Osteoblast (primary cell): Measurements from ENCODE around the gene SPTB. TPM values are rescaled to one million over a fixed set of nuclear protein-coding genes. Genes with fewer than 3 reads are reported as not detected.

Experiments
- DNase-seq: peaks from one replicate; pipeline ENCODE4 v3.0.0; 2011; ENCODE audit warnings: low spot score, mixed read lengths; ENCODE audit not compliant: insufficient read length; ENCODE audit errors: missing footprints
- H2AFZ ChIP-seq: 2 replicates; pipeline ENCODE4 v1.6.0; 2011; ENCODE audit warnings: mild to moderate bottlenecking, low read length
- H3K27ac ChIP-seq: 2 replicates; pipeline ENCODE4 v1.5.1; 2011; ENCODE audit warnings: mild to moderate bottlenecking, low read depth, low read length, moderate library complexity
- H3K27me3 ChIP-seq: 2 replicates; pipeline ENCODE4 v1.6.0; 2012; ENCODE audit warnings: mild to moderate bottlenecking, control low read depth, inconsistent platforms, low read length, moderate library complexity; ENCODE audit not compliant: insufficient read depth
- H3K36me3 ChIP-seq: 2 replicates; pipeline ENCODE4 v1.5.1; 2011; ENCODE audit warnings: mild to moderate bottlenecking, low read length, control low read depth, moderate library complexity; ENCODE audit not compliant: insufficient read depth
- H3K4me1 ChIP-seq: 2 replicates; pipeline ENCODE4 v1.5.1; 2011; ENCODE audit warnings: mild to moderate bottlenecking, low read length, control low read depth, moderate library complexity; ENCODE audit not compliant: insufficient read depth
- H3K4me2 ChIP-seq: 2 replicates; pipeline ENCODE4 v1.6.0; 2011; ENCODE audit warnings: mild to moderate bottlenecking, low read length; ENCODE audit not compliant: insufficient read depth
- H3K4me3 ChIP-seq: fragments of 200-600 bp; sonication (generic); 3 replicates; pipeline ENCODE4 v1.5.1; 2012; ENCODE audit warnings: mild to moderate bottlenecking, low read length, inconsistent platforms; ENCODE audit not compliant: insufficient read depth
- H3K79me2 ChIP-seq: 2 replicates; pipeline ENCODE4 v1.6.0; 2012; ENCODE audit warnings: mild to moderate bottlenecking, low read length, control low read depth, inconsistent platforms; ENCODE audit not compliant: insufficient read depth
- H3K9me3 ChIP-seq: 2 replicates; pipeline ENCODE4 v1.5.1; 2011; ENCODE audit warnings: low read depth, low read length, control low read depth
- H4K20me1 ChIP-seq: 2 replicates; pipeline ENCODE4 v1.6.0; 2012; ENCODE audit warnings: mild to moderate bottlenecking, low read length, control low read depth; ENCODE audit not compliant: insufficient read depth
- CTCF ChIP-seq: IDR thresholded peaks from 2 replicates; pipeline ENCODE4 v1.5.1; 2011; ENCODE audit warnings: mild to moderate bottlenecking, low read depth, low read length, moderate library complexity; ENCODE audit errors: extremely low read depth
- total RNA-seq: library from RNA; depleted of rRNA; stranded (reverse); fragments of >200 nt; gene quantifications from 2 replicates; pipeline ENCODE4 v1.2.3, GENCODE V29; 2012

The SPTB gene
- total RNA-seq, 1 donor, result under 0.01 TPM

GRCh38 chr14:64843548-64843947, 36.2 kb downstream of the SPTB start:
- H3K9me3 ChIP-seq, result no peaks in the 10 kb centered on the region
- H3K4me2 ChIP-seq, result no peak overlapping the region
- H3K27ac ChIP-seq, result no peak overlapping the region
- H2AFZ ChIP-seq, result no peak overlapping the region
- H3K4me3 ChIP-seq, result no peak overlapping the region
- no peaks in the 10 kb centered on the region for H4K20me1 ChIP-seq
- no peaks in the 10 kb centered on the region for H3K36me3 ChIP-seq
- TF ChIP-seq CTCF, result no peak
- DNase-seq, result no peak
- H3K4me1 ChIP-seq, result no peaks in the 10 kb centered on the region
- H3K79me2 ChIP-seq, result no peaks in the 10 kb centered on the region
- H3K27me3 ChIP-seq, result peaks cover 72% of the 10 kb centered on the region

DNA sequence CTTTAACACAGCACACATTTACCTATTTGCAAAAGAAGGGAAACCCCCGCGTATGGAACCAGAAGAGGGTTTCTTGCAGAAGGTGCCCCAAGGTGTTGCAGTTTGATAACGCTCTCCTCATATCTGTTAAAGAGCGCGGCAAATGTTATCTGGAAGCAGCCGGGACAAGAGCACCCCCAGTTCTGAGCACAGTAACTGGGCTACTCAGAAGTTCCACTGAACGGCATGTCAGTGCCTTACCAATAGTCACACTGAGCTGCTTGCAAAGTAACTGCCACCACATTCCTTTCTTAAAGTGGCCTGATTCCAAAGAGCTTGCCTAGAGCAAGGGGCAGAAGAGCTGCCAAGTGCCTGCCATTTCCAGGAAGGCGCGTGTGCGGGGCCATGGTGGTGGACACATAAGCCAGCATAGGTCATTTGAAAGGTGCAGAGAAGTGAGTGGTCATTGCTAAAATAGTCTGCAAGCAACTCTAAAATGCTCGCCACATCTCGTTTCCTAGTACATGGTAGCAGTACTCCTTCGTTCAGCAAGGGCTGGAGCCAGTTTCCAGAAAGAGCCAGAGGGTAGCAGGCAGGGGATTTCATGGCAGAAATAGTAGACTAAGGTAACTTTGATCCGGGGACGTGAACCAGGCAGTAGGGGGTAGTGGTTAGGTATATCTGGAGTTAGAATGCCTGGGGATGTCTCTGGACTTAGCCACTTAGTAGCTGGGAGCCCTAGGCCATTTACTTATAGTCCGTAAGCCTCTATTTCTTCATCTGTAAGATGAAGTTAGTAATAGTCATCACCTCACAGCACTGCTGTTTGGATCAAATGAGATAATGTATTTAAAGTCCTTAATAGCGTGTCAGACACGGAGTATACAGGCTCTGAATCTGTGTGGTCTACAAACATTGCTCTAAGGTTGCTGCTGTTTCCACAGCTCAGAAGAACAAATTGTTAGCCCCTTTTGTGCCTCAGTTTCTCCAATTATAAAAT, 37.6 kb downstream of the SPTB start:
- no peak for TF ChIP-seq CTCF
- no peak for DNase-seq
- Histone ChIP-seq H3K4me1 (no peaks in the 10 kb centered on the region), H2AFZ (no peak overlapping the region), H3K4me3 (no peak overlapping the region), H3K27me3 (peaks cover 60% of the 10 kb centered on the region), H3K4me2 (no peak overlapping the region), H4K20me1 (no peaks in the 10 kb centered on the region), H3K27ac (no peak overlapping the region), H3K9me3 (no peaks in the 10 kb centered on the region), H3K79me2 (no peaks in the 10 kb centered on the region), H3K36me3 (no peaks in the 10 kb centered on the region)

DNA sequence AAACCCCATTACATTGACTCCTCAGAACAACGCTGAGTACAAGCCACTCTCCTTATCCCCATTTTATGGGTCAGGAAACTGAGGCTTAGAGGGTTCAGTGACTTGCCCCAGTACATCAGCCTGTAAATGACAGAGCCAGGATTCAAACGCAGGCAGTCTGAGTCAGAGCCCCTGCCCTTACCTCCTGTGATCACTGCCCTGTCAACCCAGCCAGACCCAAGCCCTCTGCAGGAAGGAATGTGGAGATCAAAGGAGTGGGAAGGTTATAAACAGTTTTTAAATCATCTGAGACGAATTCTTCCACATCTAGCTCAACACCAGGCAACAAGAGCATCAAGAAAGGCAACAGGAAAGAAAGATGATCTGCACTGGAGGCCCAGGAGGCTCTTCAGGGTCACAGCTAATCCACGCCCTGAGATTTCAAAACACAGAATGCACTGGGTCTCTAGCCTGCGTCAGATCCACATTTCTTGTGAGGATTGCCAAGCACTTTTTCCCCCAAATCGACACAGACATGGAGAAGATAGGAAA, 38.5 kb downstream of the SPTB start:
- no peaks in the 10 kb centered on the region for H3K9me3 ChIP-seq
- H3K4me3 ChIP-seq, result no peak overlapping the region
- H3K27ac ChIP-seq, result no peak overlapping the region
- H3K79me2 ChIP-seq, result no peaks in the 10 kb centered on the region
- TF ChIP-seq CTCF, result peak; percentile 63
- peaks cover 55% of the 10 kb centered on the region for H3K27me3 ChIP-seq
- no peak overlapping the region for H2AFZ ChIP-seq
- no peak overlapping the region for H3K4me2 ChIP-seq
- no peaks in the 10 kb centered on the region for H4K20me1 ChIP-seq
- DNase-seq, result no peak
- H3K36me3 ChIP-seq, result no peaks in the 10 kb centered on the region
- H3K4me1 ChIP-seq, result no peaks in the 10 kb centered on the region

DNA sequence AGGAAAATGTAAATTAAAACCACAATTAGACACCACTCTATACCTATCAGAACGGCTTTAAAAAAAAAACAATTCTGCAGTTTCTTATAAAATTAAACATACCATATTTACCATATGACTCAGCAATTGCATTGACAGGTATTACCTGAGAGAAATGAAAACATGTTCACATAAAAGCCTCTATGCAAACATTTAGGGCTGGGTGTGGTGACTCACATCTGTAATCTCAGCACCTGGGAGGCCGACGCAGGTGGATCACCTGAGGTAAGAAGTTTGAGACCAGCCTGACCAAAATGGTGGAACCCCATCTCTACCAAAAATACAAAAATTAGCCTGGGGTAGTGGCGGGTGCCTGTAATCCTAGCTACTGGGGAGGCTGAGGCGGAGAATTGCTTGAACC, 41.1 kb downstream of the SPTB start:
- Histone ChIP-seq H4K20me1 (no peaks in the 10 kb centered on the region), H3K4me3 (no peak overlapping the region), H2AFZ (no peak overlapping the region), H3K9me3 (no peaks in the 10 kb centered on the region), H3K4me1 (no peaks in the 10 kb centered on the region), H3K4me2 (no peak overlapping the region), H3K36me3 (no peaks in the 10 kb centered on the region), H3K27me3 (peaks cover 40% of the 10 kb centered on the region), H3K79me2 (no peaks in the 10 kb centered on the region), H3K27ac (no peak overlapping the region)
- TF ChIP-seq CTCF, result no peak
- no peak for DNase-seq
